H9 (cell line): ENCODE measurements around the gene ACTN2. TPM values are rescaled to one million over a fixed set of nuclear protein-coding genes. Genes with fewer than 3 reads are reported as not detected.

ENCODE experiments used
- DNase-seq: peaks from one replicate; pipeline ENCODE4 v3.0.0-alpha.2; 2017
- H2AFZ ChIP-seq: one replicate; pipeline ENCODE4 v1.6.1; 2013; ENCODE audit warnings: mild to moderate bottlenecking, low read length, control low read depth, moderate library complexity
- H2AK5ac ChIP-seq: 2 replicates; pipeline ENCODE4 v1.6.1; 2013; ENCODE audit warnings: low read length, control low read depth, mixed read lengths; ENCODE audit not compliant: insufficient read length
- H2BK120ac ChIP-seq: one replicate; pipeline ENCODE4 v1.6.1; 2013; ENCODE audit warnings: low read depth, mild to moderate bottlenecking, low read length, control low read depth, inconsistent platforms; ENCODE audit not compliant: poor library complexity, severe bottlenecking
- H2BK12ac ChIP-seq: 2 replicates; pipeline ENCODE4 v1.6.1; 2013; ENCODE audit warnings: low read length, control low read depth, mixed read lengths, low read depth; ENCODE audit not compliant: insufficient read length
- H2BK15ac ChIP-seq: 2 replicates; pipeline ENCODE4 v1.6.1; 2013; ENCODE audit warnings: low read depth, low read length, control low read depth
- H2BK20ac ChIP-seq: one replicate; pipeline ENCODE4 v1.6.1; 2013; ENCODE audit warnings: low read depth, mild to moderate bottlenecking, low read length, control low read depth, inconsistent platforms; ENCODE audit not compliant: poor library complexity, severe bottlenecking
- H2BK5ac ChIP-seq: 2 replicates; pipeline ENCODE4 v1.6.1; 2013; ENCODE audit warnings: low read length, control low read depth, mixed read lengths; ENCODE audit not compliant: insufficient read length
- H3K14ac ChIP-seq: 2 replicates; pipeline ENCODE4 v1.6.1; 2013; ENCODE audit warnings: low read length, control low read depth; ENCODE audit not compliant: insufficient read depth
- H3K18ac ChIP-seq: 2 replicates; pipeline ENCODE4 v1.6.1; 2013; ENCODE audit warnings: low read depth, mild to moderate bottlenecking, mixed read lengths, low read length, control low read depth; ENCODE audit not compliant: insufficient read length
- H3K23ac ChIP-seq: 2 replicates; pipeline ENCODE4 v1.6.1; 2013; ENCODE audit warnings: low read length, control low read depth, mixed read lengths, low read depth; ENCODE audit not compliant: insufficient read length
- H3K23me2 ChIP-seq: 2 replicates; pipeline ENCODE4 v1.6.1; 2013; ENCODE audit warnings: low read depth, mild to moderate bottlenecking, mixed read lengths, low read length, control low read depth; ENCODE audit not compliant: insufficient read length, poor library complexity, severe bottlenecking
- H3K27ac ChIP-seq: 2 replicates; pipeline ENCODE4 v1.5.1; 2013; ENCODE audit warnings: low read length, control low read depth, mixed read lengths, low read depth; ENCODE audit not compliant: insufficient read length
- H3K27me3 ChIP-seq: 2 replicates; pipeline ENCODE4 v1.6.1; 2013; ENCODE audit warnings: low read length, control low read depth, inconsistent platforms; ENCODE audit not compliant: insufficient read depth
- H3K4ac ChIP-seq: 2 replicates; pipeline ENCODE4 v1.6.1; 2013; ENCODE audit warnings: low read depth, mild to moderate bottlenecking, control low read depth, inconsistent platforms, low read length, moderate library complexity
- H3K4me1 ChIP-seq: 2 replicates; pipeline ENCODE4 v1.6.1; 2013; ENCODE audit warnings: low read length, control low read depth, inconsistent platforms; ENCODE audit not compliant: insufficient read depth
- H3K4me2 ChIP-seq: 2 replicates; pipeline ENCODE4 v1.6.1; 2013; ENCODE audit warnings: low read length, control low read depth, mixed read lengths; ENCODE audit not compliant: insufficient read length, insufficient read depth
- H3K56ac ChIP-seq: 2 replicates; pipeline ENCODE4 v1.6.1; 2013; ENCODE audit warnings: low read depth, mild to moderate bottlenecking, mixed read lengths, low read length, control low read depth; ENCODE audit not compliant: insufficient read length
- H3K79me1 ChIP-seq: 2 replicates; pipeline ENCODE4 v1.6.1; 2013; ENCODE audit warnings: low read depth, mild to moderate bottlenecking, moderate library complexity, low read length, control low read depth, inconsistent platforms; ENCODE audit not compliant: insufficient read depth, poor library complexity, severe bottlenecking
- H3K79me2 ChIP-seq: 2 replicates; pipeline ENCODE4 v1.6.1; 2013; ENCODE audit warnings: low read length, control low read depth, inconsistent platforms; ENCODE audit not compliant: insufficient read depth
- H3K9ac ChIP-seq: 2 replicates; pipeline ENCODE4 v1.6.1; 2013; ENCODE audit warnings: low read length, control low read depth, mixed read lengths; ENCODE audit not compliant: insufficient read length; ENCODE audit errors: extremely low read depth
- H3K9me3 ChIP-seq: one replicate; pipeline ENCODE4 v1.6.1; 2013; ENCODE audit warnings: low read depth, low read length, inconsistent platforms; ENCODE audit not compliant: control insufficient read depth
- H3T11ph ChIP-seq: one replicate; pipeline ENCODE4 v1.6.1; 2013; ENCODE audit warnings: mild to moderate bottlenecking, low read length, control low read depth, inconsistent platforms
- H4K20me1 ChIP-seq: one replicate; pipeline ENCODE4 v1.6.1; 2013; ENCODE audit not compliant: control insufficient read depth, insufficient read length, insufficient read depth
- H4K5ac ChIP-seq: 2 replicates; pipeline ENCODE4 v1.6.1; 2013; ENCODE audit warnings: low read depth, mild to moderate bottlenecking, mixed read lengths, low read length, control low read depth; ENCODE audit not compliant: insufficient read length
- H4K8ac ChIP-seq: replicated peaks from 2 replicates; pipeline ENCODE4 v1.6.1; 2013; ENCODE audit warnings: low read length, control low read depth, mixed read lengths, low read depth; ENCODE audit not compliant: insufficient read length
- H4K91ac ChIP-seq: 2 replicates; pipeline ENCODE4 v1.6.1; 2013; ENCODE audit warnings: low read depth, mild to moderate bottlenecking, moderate library complexity, mixed read lengths, low read length, control low read depth; ENCODE audit not compliant: insufficient read length
- H3K27ac Mint-ChIP-seq, 3 experiments: 2 replicates in 2 of 3; 3 replicates in 1 of 3; pipeline ENCODE4 v1.8.0; 2020 to 2021; ENCODE audit warnings: mixed read lengths in 3 of 3, mild to moderate bottlenecking in 1 of 3, moderate library complexity in 1 of 3
- H3K27me3 Mint-ChIP-seq: 2 replicates; pipeline ENCODE4 v1.8.0; 2021; ENCODE audit warnings: low read depth, mild to moderate bottlenecking, moderate library complexity, mixed read lengths
- H3K36me3 Mint-ChIP-seq, 3 experiments: 2 replicates in 2 of 3; 3 replicates in 1 of 3; pipeline ENCODE4 v1.8.0; 2020 to 2021; ENCODE audit warnings: low read depth in 3 of 3, mixed read lengths in 3 of 3; ENCODE audit not compliant: insufficient read depth in 1 of 3
- H3K4me1 Mint-ChIP-seq, 2 experiments: 2 replicates each; pipeline ENCODE4 v1.8.0; 2020; ENCODE audit warnings: mixed read lengths in 2 of 2
- H3K4me3 Mint-ChIP-seq, 2 experiments: 2 replicates in 1 of 2; 3 replicates in 1 of 2; pipeline ENCODE4 v1.8.0; 2020 to 2021; ENCODE audit warnings: mild to moderate bottlenecking in 2 of 2, mixed read lengths in 2 of 2, moderate library complexity in 1 of 2
- H3K9me3 Mint-ChIP-seq, 2 experiments: 2 replicates in 1 of 2; 3 replicates in 1 of 2; pipeline ENCODE4 v1.8.0; 2020; ENCODE audit warnings: mild to moderate bottlenecking in 2 of 2, mixed read lengths in 2 of 2, moderate library complexity in 1 of 2
- CTCF ChIP-seq: fragments of 200-600 bp; sonication (generic); conservative IDR thresholded peaks from 3 replicates; pipeline ENCODE4 v1.8.0; 2021; ENCODE audit warnings: antibody characterized with exemption, mild to moderate bottlenecking
- WGBS: extraction: QIAGEN DNeasy Blood & Tissue Kit; methylation state at CpG from one replicate; pipeline ENCODE4 v1.1.7; 2013; ENCODE audit warnings: missing lambda C conversion rate, low lambda C conversion rate, mixed read lengths; ENCODE audit not compliant: insufficient read length; ENCODE audit errors: extremely low coverage; 5-methylcytosine and 5-hydroxymethylcytosine counted together
- total RNA-seq: library from RNA; stranded (reverse); gene quantifications from 2 replicates; pipeline ENCODE4 v1.2.1, GENCODE V29; 2021

ACTN2 gene
- total RNA-seq, 1 experiment from 2014 or later = 2.3 TPM

- Mint-ChIP-seq H3K9me3 (no peaks in the 10 kb centered on the region), H3K27me3 (peaks cover 24% of the 10 kb centered on the region), H3K4me3 (no peak overlapping the region), H3K27ac (no peak overlapping the region), H3K4me1 (peaks cover 5 to 10% of the 10 kb centered on the region in 2 experiments), H3K36me3 (no peaks in the 10 kb centered on the region)
- no peak overlapping the region for H2BK5ac ChIP-seq
- no peak overlapping the region for H3K4ac ChIP-seq
- no peak overlapping the region for H4K8ac ChIP-seq
- no peaks in the 10 kb centered on the region for H3K4me1 ChIP-seq
- no peak overlapping the region for H3K4me2 ChIP-seq
- no peak overlapping the region for H3K27ac ChIP-seq
- H2AK5ac ChIP-seq = no peak overlapping the region
- no peaks in the 10 kb centered on the region for H3K23me2 ChIP-seq
- H3K9ac ChIP-seq = no peak overlapping the region
- no peak overlapping the region for H2BK20ac ChIP-seq
- no peak overlapping the region for H2BK12ac ChIP-seq
- H3K79me1 ChIP-seq = no peaks in the 10 kb centered on the region
- no peak overlapping the region for H3K23ac ChIP-seq
- no peak overlapping the region for H2BK15ac ChIP-seq
- no peak overlapping the region for H3K18ac ChIP-seq
- no peak overlapping the region for H4K91ac ChIP-seq
- H3K9me3 ChIP-seq = no peaks in the 10 kb centered on the region
- no peak overlapping the region for H3K14ac ChIP-seq
- H3K27me3 ChIP-seq = peaks cover 6% of the 10 kb centered on the region; the same call in 1 of the 2 replicates
- H4K20me1 ChIP-seq = no peaks in the 10 kb centered on the region
- no peak overlapping the region for H3K56ac ChIP-seq
- no peak for TF ChIP-seq CTCF
- WGBS = no CpG with 5 or more reads among the region's 3 CpGs
- DNase-seq = no peak
- H3T11ph ChIP-seq = no peak overlapping the region
- H2BK120ac ChIP-seq = no peak overlapping the region
- H2AFZ ChIP-seq = no peak overlapping the region
- H4K5ac ChIP-seq = no peak overlapping the region
- no peaks in the 10 kb centered on the region for H3K79me2 ChIP-seq
These were observed 5.8 kb downstream of the ACTN2 start for GRCh38 chr1:236692128-236692527.
